ENCODE results near the gene ERCC6L. TPM values are rescaled to one million over a fixed set of nuclear protein-coding genes. Genes with fewer than 3 reads are reported as not detected.
"Not testable (repeated sequence)": the region's sequence is repeated elsewhere in the genome, so short reads cannot be mapped to it uniquely, and the experiment has no call there.

Gene ERCC6L
- total RNA-seq, 4 donors from 2014 or later = 0.26 to 3.5 (median 0.41) TPM

GRCh38 chrX:72182924-72183323 is 55.9 kb downstream of the ERCC6L start:
- TF ChIP-seq CTCF (IDR thresholded peaks at IDR 0.05) (no peak), POLR2A (IDR thresholded peaks at IDR 0.05) (no peak)
- no peak overlapping the region for H3K27ac ChIP-seq
- no peaks in the 10 kb centered on the region for H3K36me3 ChIP-seq
- no peak overlapping the region for H3K4me3 ChIP-seq
- no peaks in the 10 kb centered on the region for H3K4me1 ChIP-seq
- no peak for DNase-seq
- H3K9me3 ChIP-seq = no peaks in the 10 kb centered on the region
- H3K27me3 ChIP-seq = no peaks in the 10 kb centered on the region
- intact Hi-C loops (cut with DNase I; ENCODE audit: low total_unique reads) = no loop called here

- Histone ChIP-seq H3K36me3 (no peaks in the 10 kb centered on the region), H3K27ac (peak within 1 kb of the TSS; percentile 70 to 79), H3K4me1 (no peaks in the 10 kb centered on the region), H3K27me3 (no peaks in the 10 kb centered on the region), H3K4me3 (peak within 1 kb of the TSS; percentile 48 to 58), H3K9me3 (no peaks in the 10 kb centered on the region)
- TF ChIP-seq POLR2A (IDR thresholded peaks at IDR 0.05) = peak; percentile 39 to 47
- no peak for TF ChIP-seq CTCF (IDR thresholded peaks at IDR 0.05)
- DNase-seq = peak; percentile 92 to 94
- intact Hi-C loops (cut with DNase I; ENCODE audit: low total_unique reads) = no loop called here
Observed at GRCh38 chrX:72181178-72182125, 57.4 kb downstream of the ERCC6L start, which contains the start of gene PIN4. Gene PIN4 (plus strand): TSS chrX:72181757. CDS start chrX:72181786, 29 bp downstream.

- no peaks in the 10 kb centered on the region for H3K36me3 ChIP-seq
- H3K27me3 ChIP-seq = no peaks in the 10 kb centered on the region
- no peaks in the 10 kb centered on the region for H3K4me1 ChIP-seq
- peak overlapping the region in 1 of 2 donors; percentile 48 for H3K4me3 ChIP-seq
- DNase-seq = no peak
- peak overlapping the region; percentile 70 to 79 for H3K27ac ChIP-seq
- TF ChIP-seq POLR2A (IDR thresholded peaks at IDR 0.05) (no peak), CTCF (IDR thresholded peaks at IDR 0.05) (no peak)
- H3K9me3 ChIP-seq = no peaks in the 10 kb centered on the region
- intact Hi-C loops (cut with DNase I; ENCODE audit: low total_unique reads) = no loop called here
Observed at GRCh38 chrX:72180539-72180938, 58.3 kb downstream of the ERCC6L start.

DNA sequence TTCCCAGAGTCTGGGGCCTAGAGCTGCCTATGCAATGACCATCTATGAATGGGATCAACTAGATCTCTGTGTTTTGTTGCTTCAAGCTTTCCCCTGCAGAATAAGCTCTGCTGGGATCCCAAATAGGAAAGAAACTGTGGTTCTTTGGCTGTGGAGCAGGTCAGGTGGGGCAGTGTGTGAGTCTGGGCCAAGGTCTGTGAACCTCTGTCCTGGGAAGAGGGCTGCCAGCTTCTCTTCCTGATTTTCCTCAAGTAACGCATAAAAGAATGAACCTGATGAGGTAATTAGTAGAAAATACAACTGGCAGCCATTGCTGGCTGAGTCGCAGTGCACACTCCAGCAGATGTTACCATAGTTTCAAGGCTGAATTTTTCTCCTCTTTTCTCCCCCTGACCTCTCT is 61.8 kb downstream of the ERCC6L start:
- H3K36me3 ChIP-seq = no peaks in the 10 kb centered on the region
- H3K4me3 ChIP-seq = no peak overlapping the region
- no peaks in the 10 kb centered on the region for H3K27me3 ChIP-seq
- no peak for DNase-seq
- intact Hi-C loops (cut with DNase I; ENCODE audit: low total_unique reads) = no loop called here
- H3K4me1 ChIP-seq = no peaks in the 10 kb centered on the region
- no peak overlapping the region for H3K27ac ChIP-seq
- TF ChIP-seq POLR2A (IDR thresholded peaks at IDR 0.05) (no peak), CTCF (IDR thresholded peaks at IDR 0.05) (no peak)
- H3K9me3 ChIP-seq = no peaks in the 10 kb centered on the region

- H3K36me3 ChIP-seq; H3K4me3 ChIP-seq; H3K27me3 ChIP-seq; H3K4me1 ChIP-seq; DNase-seq; intact Hi-C loops (cut with DNase I; ENCODE audit: low total_unique reads); H3K9me3 ChIP-seq; H3K27ac ChIP-seq: not testable (repeated sequence)
Observed at GRCh38 chrX:72176289-72176688, 62.5 kb downstream of the ERCC6L start.
